Measurements from ENCODE around the gene TPRG1.

DNA sequence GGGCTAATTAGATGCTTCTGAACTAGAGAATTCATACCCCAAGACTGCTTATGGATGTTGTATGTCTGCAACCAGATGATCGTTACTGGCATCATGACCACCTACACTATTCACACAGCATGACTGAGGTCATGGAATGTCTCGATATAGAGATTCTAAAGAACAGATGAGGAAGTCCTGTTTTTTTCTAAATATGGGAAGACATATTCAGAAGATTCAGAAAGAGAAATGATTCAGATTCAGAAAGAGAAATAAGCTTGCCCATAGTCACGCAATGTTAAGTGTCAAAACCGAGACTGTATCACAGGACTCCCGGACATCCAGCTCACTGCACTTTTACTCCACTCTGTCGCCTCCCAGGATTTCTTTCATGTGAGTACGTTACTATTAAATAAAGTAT lies 136.2 kb downstream of the TPRG1 start:
- TF ChIP-seq, protein P1, sequence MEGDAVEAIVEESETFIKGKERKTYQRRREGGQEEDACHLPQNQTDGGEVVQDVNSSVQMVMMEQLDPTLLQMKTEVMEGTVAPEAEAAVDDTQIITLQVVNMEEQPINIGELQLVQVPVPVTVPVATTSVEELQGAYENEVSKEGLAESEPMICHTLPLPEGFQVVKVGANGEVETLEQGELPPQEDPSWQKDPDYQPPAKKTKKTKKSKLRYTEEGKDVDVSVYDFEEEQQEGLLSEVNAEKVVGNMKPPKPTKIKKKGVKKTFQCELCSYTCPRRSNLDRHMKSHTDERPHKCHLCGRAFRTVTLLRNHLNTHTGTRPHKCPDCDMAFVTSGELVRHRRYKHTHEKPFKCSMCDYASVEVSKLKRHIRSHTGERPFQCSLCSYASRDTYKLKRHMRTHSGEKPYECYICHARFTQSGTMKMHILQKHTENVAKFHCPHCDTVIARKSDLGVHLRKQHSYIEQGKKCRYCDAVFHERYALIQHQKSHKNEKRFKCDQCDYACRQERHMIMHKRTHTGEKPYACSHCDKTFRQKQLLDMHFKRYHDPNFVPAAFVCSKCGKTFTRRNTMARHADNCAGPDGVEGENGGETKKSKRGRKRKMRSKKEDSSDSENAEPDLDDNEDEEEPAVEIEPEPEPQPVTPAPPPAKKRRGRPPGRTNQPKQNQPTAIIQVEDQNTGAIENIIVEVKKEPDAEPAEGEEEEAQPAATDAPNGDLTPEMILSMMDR (IDR thresholded peaks at IDR 0.05), result no peak
- TF ChIP-seq EZH2 (IDR thresholded peaks at IDR 0.05; ENCODE audit: borderline replicate concordance, insufficient read depth, low read depth, low read length, poor library complexity, severe bottlenecking), result no peak

All from B cell (primary cell).